Neural cell (in vitro differentiated cells): ENCODE data around the gene DEK. TPM values are rescaled to one million over a fixed set of nuclear protein-coding genes. Genes with fewer than 3 reads are reported as not detected.

Experiments used
- H2AFZ ChIP-seq: fragments of 200-600, 300-800 bp; sonication (generic), shearing (Covaris generic); 2 replicates; pipeline ENCODE4 v1.6.0; 2014; ENCODE audit warnings: low read depth, mild to moderate bottlenecking, antibody characterized with exemption, low read length, moderate library complexity
- H3F3A ChIP-seq: fragments of 200-600 bp; shearing (Covaris generic); 2 replicates; pipeline ENCODE4 v1.6.1; 2016; ENCODE audit warnings: mild to moderate bottlenecking, moderate library complexity, mixed read lengths, antibody characterized with exemption, low read length; ENCODE audit not compliant: insufficient read depth, poor library complexity, severe bottlenecking
- H3K27ac ChIP-seq: fragments of 200-600, 300-800 bp; sonication (generic), shearing (Covaris generic); 2 replicates; pipeline ENCODE4 v1.5.1; 2014; ENCODE audit warnings: mild to moderate bottlenecking, low read length, moderate library complexity
- H3K27me3 ChIP-seq: fragments of 300-800, 200-600 bp; sonication (generic), shearing (Covaris generic); 2 replicates; pipeline ENCODE4 v1.6.0; 2014; ENCODE audit warnings: mild to moderate bottlenecking, low read depth, low read length, moderate library complexity; ENCODE audit not compliant: insufficient read depth
- H3K36me3 ChIP-seq: fragments of 300-800, 200-600 bp; sonication (generic), shearing (Covaris generic); 2 replicates; pipeline ENCODE4 v1.5.1; 2014; ENCODE audit warnings: mild to moderate bottlenecking, antibody characterized with exemption, low read length, moderate library complexity; ENCODE audit not compliant: insufficient read depth
- H3K4me2 ChIP-seq: fragments of 300-800, 200-600 bp; sonication (generic), shearing (Covaris generic); 2 replicates; pipeline ENCODE4 v1.6.0; 2014; ENCODE audit warnings: mild to moderate bottlenecking, low read length
- H3K4me3 ChIP-seq: fragments of 300-800, 200-600 bp; sonication (generic), shearing (Covaris generic); 2 replicates; pipeline ENCODE4 v1.5.1; 2014; ENCODE audit warnings: mild to moderate bottlenecking, low read length, moderate library complexity
- H3K79me2 ChIP-seq: fragments of 200-600 bp; shearing (Covaris generic); replicated peaks from 2 replicates; pipeline ENCODE4 v1.6.0; 2014; ENCODE audit warnings: mild to moderate bottlenecking, low read length, moderate library complexity; ENCODE audit not compliant: insufficient read depth
- H3K9ac ChIP-seq: fragments of 300-800, 200-600 bp; sonication (generic), shearing (Covaris generic); 2 replicates; pipeline ENCODE4 v1.6.1; 2016; ENCODE audit warnings: mild to moderate bottlenecking, low read length, mixed read lengths
- H3K9me2 ChIP-seq: fragments of 200-600 bp; shearing (Covaris generic); 2 replicates; pipeline ENCODE4 v1.6.1; 2016; ENCODE audit warnings: mild to moderate bottlenecking, low read length, mixed read lengths; ENCODE audit not compliant: insufficient read depth
- H3K9me3 ChIP-seq: fragments of 200-600, 300-800 bp; sonication (generic), shearing (Covaris generic); 2 replicates; pipeline ENCODE4 v1.6.1; 2016; ENCODE audit warnings: mild to moderate bottlenecking, mixed run types, low read length, moderate library complexity, mixed read lengths
- H4K20me1 ChIP-seq: fragments of 200-600 bp; shearing (Covaris generic); 2 replicates; pipeline ENCODE4 v1.6.1; 2016; ENCODE audit warnings: mild to moderate bottlenecking, mixed run types; ENCODE audit not compliant: insufficient read depth
- CTCF ChIP-seq: fragments of 450-650 bp; IDR thresholded peaks from 2 replicates; pipeline ENCODE4 v1.5.1; 2014; ENCODE audit warnings: antibody characterized with exemption, mild to moderate bottlenecking, moderate library complexity; ENCODE audit not compliant: poor library complexity, severe bottlenecking
- EP300 ChIP-seq: fragments of 450-650 bp; conservative IDR thresholded peaks from 2 replicates; pipeline ENCODE4 v1.6.1; 2014; ENCODE audit warnings: antibody characterized with exemption, mild to moderate bottlenecking, moderate library complexity; ENCODE audit not compliant: poor library complexity, severe bottlenecking
- EZH2 ChIP-seq: fragments of 200-600, 300-800 bp; shearing (Covaris generic), sonication (generic); IDR thresholded peaks from 2 replicates; pipeline ENCODE4 v1.6.1; 2014; ENCODE audit warnings: antibody characterized with exemption, low read length, borderline replicate concordance, mild to moderate bottlenecking; ENCODE audit not compliant: insufficient read depth, poor library complexity, severe bottlenecking
- MXI1 ChIP-seq: fragments of 450-650 bp; conservative IDR thresholded peaks from 2 replicates; pipeline ENCODE4 v1.6.1; 2014; ENCODE audit warnings: antibody characterized with exemption, mild to moderate bottlenecking; ENCODE audit not compliant: poor library complexity, severe bottlenecking
- POLR2AphosphoS5 ChIP-seq: IDR thresholded peaks from 2 replicates; pipeline ENCODE4 v1.6.1; 2012
- RAD21 ChIP-seq: fragments of 450-650 bp; conservative IDR thresholded peaks from 2 replicates; pipeline ENCODE4 v1.6.1; 2014; ENCODE audit warnings: antibody characterized with exemption, mild to moderate bottlenecking, moderate library complexity
- REST ChIP-seq: IDR thresholded peaks from 2 replicates; pipeline ENCODE4 v1.6.1; 2012; ENCODE audit warnings: borderline replicate concordance
- SMC3 ChIP-seq: fragments of 450-650 bp; conservative IDR thresholded peaks from 2 replicates; pipeline ENCODE4 v1.6.1; 2014; ENCODE audit warnings: antibody characterized with exemption, mild to moderate bottlenecking, moderate library complexity; ENCODE audit not compliant: poor library complexity
- TAF1 ChIP-seq: IDR thresholded peaks from 2 replicates; pipeline ENCODE4 v1.6.1; 2012; ENCODE audit warnings: low read depth
- polyA plus RNA-seq: library from polyadenylated mRNA; depleted of rRNA; stranded (reverse); fragments of >200 nt; gene quantifications from 2 replicates; pipeline ENCODE4 v1.2.3, GENCODE V29; 2014

DEK gene
- polyA plus RNA-seq, 1 donor from 2014 or later, result 94.3 TPM

DNA sequence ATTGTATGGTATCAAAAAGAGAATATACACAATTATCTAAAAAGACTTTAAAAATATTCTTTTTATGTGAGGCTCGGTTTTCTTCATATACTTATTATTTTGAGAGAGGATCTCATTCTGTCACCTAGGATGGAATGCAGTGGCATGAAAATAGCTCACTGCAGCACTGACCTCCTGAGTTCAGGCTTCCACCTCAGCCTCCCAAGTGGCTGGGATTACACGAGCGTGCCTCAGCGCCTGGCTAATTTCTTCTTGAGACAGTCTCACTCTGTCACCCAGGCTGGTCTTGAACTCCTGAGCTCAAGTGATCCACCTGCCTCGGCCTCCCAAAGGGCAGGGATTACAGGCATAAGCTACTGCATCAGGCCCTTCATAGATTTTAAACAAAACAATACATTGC is 10.7 kb downstream of the DEK start:
- Histone ChIP-seq H4K20me1 (no peaks in the 10 kb centered on the region), H3K9me2 (no peaks in the 10 kb centered on the region), H3K27me3 (no peaks in the 10 kb centered on the region), H3F3A (no peaks in the 10 kb centered on the region), H3K9me3 (no peaks in the 10 kb centered on the region), H3K4me3 (no peak overlapping the region), H3K79me2 (peaks cover 50% of the 10 kb centered on the region), H3K9ac (no peak overlapping the region), H3K4me2 (no peak overlapping the region), H3K27ac (no peak overlapping the region), H2AFZ (no peak overlapping the region), H3K36me3 (peaks cover 15% of the 10 kb centered on the region)
- no peak for TF ChIP-seq RAD21
- no peak for TF ChIP-seq SMC3
- TF ChIP-seq TAF1, result no peak
- TF ChIP-seq EZH2, result no peak
- TF ChIP-seq CTCF, result no peak
- no peak for TF ChIP-seq POLR2AphosphoS5

DNA sequence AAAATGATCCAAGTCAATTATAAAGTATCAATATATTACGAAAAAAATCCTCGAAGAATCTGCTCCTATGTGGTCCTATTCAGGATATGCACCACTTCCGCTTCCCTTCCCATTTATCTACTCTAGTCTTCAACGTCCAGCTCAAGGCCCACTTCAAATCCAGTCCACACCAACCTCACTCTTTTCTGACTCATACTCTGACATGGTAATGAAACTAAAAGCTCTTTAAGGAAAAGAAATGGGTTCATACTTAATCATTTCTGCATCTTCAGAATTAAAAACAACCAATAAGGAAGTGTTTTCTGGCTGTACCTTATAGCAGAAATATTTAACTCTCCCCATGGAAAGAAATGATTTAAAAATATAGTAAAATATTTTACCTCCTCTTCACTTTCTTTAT is 15.1 kb downstream of the DEK start:
- Histone ChIP-seq H3K9me3 (no peaks in the 10 kb centered on the region), H3K36me3 (peaks cover 14% of the 10 kb centered on the region), H3K9ac (no peak overlapping the region), H2AFZ (no peak overlapping the region), H4K20me1 (no peaks in the 10 kb centered on the region), H3K27me3 (no peaks in the 10 kb centered on the region), H3K27ac (no peak overlapping the region), H3K4me3 (no peak overlapping the region), H3F3A (no peaks in the 10 kb centered on the region), H3K9me2 (no peaks in the 10 kb centered on the region), H3K4me2 (no peak overlapping the region), H3K79me2 (peaks cover 28% of the 10 kb centered on the region)
- TF ChIP-seq EZH2 (no peak), CTCF (no peak), SMC3 (no peak), MXI1 (no peak), RAD21 (no peak), TAF1 (no peak), EP300 (no peak), POLR2AphosphoS5 (no peak), REST (no peak)
